Measurements from ENCODE around the gene PSIP1.

GRCh38 chr9:15529566-15530324 lies 19.0 kb upstream of the PSIP1 start:
- no peak for TF ChIP-seq EP300 (IDR thresholded peaks at IDR 0.05; ENCODE audit: borderline replicate concordance)
- TF ChIP-seq CEBPB (IDR thresholded peaks at IDR 0.05) = no peak
- no peak for TF ChIP-seq REST (IDR thresholded peaks at IDR 0.05; ENCODE audit: low read depth)
- TF ChIP-seq YY1 (IDR thresholded peaks at IDR 0.05; ENCODE audit: low read depth) = no peak
- no peak for TF ChIP-seq CREB1 (IDR thresholded peaks at IDR 0.05; ENCODE audit: low read depth)
- TF ChIP-seq FOXM1 (IDR thresholded peaks at IDR 0.05; ENCODE audit: borderline replicate concordance, low read depth) = no peak
- no peak for TF ChIP-seq RAD21 (IDR thresholded peaks at IDR 0.05; ENCODE audit: low read depth)
- TF ChIP-seq, protein P1, sequence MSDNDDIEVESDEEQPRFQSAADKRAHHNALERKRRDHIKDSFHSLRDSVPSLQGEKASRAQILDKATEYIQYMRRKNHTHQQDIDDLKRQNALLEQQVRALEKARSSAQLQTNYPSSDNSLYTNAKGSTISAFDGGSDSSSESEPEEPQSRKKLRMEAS (IDR thresholded peaks at IDR 0.05) = no peak
- TF ChIP-seq TAF1 (IDR thresholded peaks at IDR 0.05; ENCODE audit: low read depth) = no peak
- TF ChIP-seq, protein P2, sequence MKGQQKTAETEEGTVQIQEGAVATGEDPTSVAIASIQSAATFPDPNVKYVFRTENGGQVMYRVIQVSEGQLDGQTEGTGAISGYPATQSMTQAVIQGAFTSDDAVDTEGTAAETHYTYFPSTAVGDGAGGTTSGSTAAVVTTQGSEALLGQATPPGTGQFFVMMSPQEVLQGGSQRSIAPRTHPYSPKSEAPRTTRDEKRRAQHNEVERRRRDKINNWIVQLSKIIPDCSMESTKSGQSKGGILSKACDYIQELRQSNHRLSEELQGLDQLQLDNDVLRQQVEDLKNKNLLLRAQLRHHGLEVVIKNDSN (IDR thresholded peaks at IDR 0.05) = no peak
- TF ChIP-seq NFIC (IDR thresholded peaks at IDR 0.05) = no peak
